HL-60 (cell line): ENCODE results near the gene PPP1R37.

ENCODE experiments used
- DNase-seq, 2 experiments: peaks; one replicate each; pipeline ENCODE4 v3.0.0-alpha.2; 2010 to 2020; ENCODE audit warnings: low read depth in 1 of 2, low spot score in 1 of 2
- H3K27ac ChIP-seq: fragments of 250-450 bp; sonication (Bioruptor Pico); replicated peaks from 2 replicates; pipeline ENCODE4 v1.5.1; 2020; ENCODE audit warnings: mild to moderate bottlenecking, moderate library complexity
- H3K27me3 ChIP-seq: fragments of 250-450 bp; sonication (Bioruptor Pico); 2 replicates; pipeline ENCODE4 v1.5.1; 2021; ENCODE audit warnings: mild to moderate bottlenecking, moderate library complexity; ENCODE audit not compliant: insufficient read depth, poor library complexity, severe bottlenecking
- H3K4me3 ChIP-seq: replicated peaks from 2 replicates; pipeline ENCODE4 v1.5.1; 2011; ENCODE audit warnings: mild to moderate bottlenecking, control low read depth, low read length; ENCODE audit not compliant: insufficient read depth
- GABPA ChIP-seq: IDR thresholded peaks from 2 replicates; pipeline ENCODE4 v1.6.1; 2012; ENCODE audit warnings: low read depth
- POLR2AphosphoS5 ChIP-seq: IDR thresholded peaks from 2 replicates; pipeline ENCODE4 v1.6.1; 2012; ENCODE audit warnings: low read depth
- REST ChIP-seq: IDR thresholded peaks from 2 replicates; pipeline ENCODE4 v1.6.1; 2012; ENCODE audit warnings: low read depth; ENCODE audit not compliant: insufficient replicate concordance
- SPI1 ChIP-seq: IDR thresholded peaks from 2 replicates; pipeline ENCODE4 v1.6.1; 2012; ENCODE audit warnings: low read depth, mild to moderate bottlenecking, borderline replicate concordance
- TF ChIP-seq, protein P1 (sequence below): IDR thresholded peaks from one replicate; pipeline ENCODE4 v1.5.1; 2011; ENCODE audit warnings: low read length, control low read depth, inconsistent platforms; ENCODE audit not compliant: insufficient read depth

PPP1R37 gene

DNA sequence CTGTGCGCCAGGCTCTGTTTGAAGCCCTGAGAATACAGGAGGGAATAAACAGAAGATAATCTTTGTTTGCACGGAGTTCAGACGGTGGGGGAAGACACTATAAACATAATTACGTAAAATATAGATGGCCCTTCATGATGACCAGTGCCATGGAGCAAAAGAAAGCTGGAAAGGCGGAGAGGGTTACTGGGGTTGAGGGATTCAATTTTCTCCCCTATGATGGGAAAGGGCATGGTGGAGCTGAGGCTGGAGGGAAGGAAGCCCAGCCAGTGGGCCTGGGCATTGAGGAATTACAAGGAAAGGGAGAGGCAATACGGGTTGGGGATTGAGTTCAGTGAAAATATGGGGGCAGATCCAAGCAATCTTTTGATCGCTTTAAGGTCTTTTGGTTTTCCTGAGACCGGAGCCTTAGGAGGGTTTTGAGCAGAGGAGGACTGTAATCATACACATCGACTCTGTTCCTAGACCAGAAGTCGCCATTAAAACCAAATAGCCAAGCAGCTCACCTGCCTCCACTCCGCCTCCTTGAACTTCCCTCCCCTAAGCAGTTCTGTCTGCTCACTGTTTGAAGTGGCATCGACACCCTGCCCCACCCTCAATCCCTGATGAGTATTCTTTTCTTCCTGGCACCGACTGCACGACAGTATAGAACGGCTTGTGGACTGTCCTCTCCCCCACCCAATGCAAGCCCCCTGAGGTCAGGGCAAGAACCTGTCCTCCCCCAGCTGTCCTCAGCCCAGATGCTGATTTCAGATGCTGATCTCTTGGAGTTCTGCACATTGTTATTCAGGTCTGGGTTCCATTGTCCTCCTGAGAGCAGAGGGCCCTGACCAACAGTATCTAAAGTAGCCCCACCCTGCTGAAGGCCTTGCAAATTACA lies 15.9 kb upstream of the PPP1R37 start:
- no peaks in the 10 kb centered on the region for H3K27me3 ChIP-seq
- peak overlapping the region; percentile 37 for H3K27ac ChIP-seq
- H3K4me3 ChIP-seq = peak overlapping the region; percentile 76
- TF ChIP-seq, protein P1, sequence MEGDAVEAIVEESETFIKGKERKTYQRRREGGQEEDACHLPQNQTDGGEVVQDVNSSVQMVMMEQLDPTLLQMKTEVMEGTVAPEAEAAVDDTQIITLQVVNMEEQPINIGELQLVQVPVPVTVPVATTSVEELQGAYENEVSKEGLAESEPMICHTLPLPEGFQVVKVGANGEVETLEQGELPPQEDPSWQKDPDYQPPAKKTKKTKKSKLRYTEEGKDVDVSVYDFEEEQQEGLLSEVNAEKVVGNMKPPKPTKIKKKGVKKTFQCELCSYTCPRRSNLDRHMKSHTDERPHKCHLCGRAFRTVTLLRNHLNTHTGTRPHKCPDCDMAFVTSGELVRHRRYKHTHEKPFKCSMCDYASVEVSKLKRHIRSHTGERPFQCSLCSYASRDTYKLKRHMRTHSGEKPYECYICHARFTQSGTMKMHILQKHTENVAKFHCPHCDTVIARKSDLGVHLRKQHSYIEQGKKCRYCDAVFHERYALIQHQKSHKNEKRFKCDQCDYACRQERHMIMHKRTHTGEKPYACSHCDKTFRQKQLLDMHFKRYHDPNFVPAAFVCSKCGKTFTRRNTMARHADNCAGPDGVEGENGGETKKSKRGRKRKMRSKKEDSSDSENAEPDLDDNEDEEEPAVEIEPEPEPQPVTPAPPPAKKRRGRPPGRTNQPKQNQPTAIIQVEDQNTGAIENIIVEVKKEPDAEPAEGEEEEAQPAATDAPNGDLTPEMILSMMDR = no peak
- TF ChIP-seq GABPA = no peak
- TF ChIP-seq POLR2AphosphoS5 = no peak
- TF ChIP-seq SPI1 = no peak
- no peak for TF ChIP-seq REST
- no peak for DNase-seq

DNA sequence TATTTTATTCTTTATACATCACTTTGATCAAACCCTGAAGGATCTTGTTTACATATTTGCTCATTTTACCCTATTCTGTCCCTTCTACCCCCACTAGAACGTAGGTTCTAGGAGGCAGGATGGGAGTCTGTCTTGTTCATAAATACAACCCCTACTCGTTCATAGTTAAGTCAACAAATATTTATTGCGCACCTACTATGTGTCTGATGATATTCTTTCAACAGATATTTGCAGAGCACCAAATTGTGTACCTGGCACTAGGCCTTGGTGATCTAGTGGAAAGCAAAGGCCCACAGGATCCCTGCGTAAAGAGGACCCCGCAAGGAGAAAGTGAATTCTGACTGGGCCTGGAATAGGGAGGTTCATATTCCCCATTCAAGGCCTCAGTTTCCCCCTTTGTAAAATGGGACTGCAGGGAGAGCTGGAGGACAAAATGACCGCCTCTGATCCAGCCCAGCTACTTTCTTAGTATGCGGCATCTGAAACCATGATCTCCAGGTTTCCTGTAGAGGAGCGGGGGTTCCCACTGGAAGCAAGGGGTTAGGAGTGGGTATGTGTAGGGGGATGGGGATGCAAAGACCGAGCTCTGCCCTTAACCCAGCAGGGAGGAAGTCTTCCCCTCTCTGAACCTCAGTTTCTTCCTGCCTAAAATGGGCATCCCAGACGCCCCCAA lies 14.5 kb upstream of the PPP1R37 start:
- no peaks in the 10 kb centered on the region for H3K27me3 ChIP-seq
- peak; percentile 44; the same call in 1 of the 2 replicates for TF ChIP-seq SPI1
- TF ChIP-seq GABPA = no peak
- peak overlapping the region; percentile 90 for H3K27ac ChIP-seq
- H3K4me3 ChIP-seq = peak overlapping the region; percentile 97
- no peak for DNase-seq

DNA sequence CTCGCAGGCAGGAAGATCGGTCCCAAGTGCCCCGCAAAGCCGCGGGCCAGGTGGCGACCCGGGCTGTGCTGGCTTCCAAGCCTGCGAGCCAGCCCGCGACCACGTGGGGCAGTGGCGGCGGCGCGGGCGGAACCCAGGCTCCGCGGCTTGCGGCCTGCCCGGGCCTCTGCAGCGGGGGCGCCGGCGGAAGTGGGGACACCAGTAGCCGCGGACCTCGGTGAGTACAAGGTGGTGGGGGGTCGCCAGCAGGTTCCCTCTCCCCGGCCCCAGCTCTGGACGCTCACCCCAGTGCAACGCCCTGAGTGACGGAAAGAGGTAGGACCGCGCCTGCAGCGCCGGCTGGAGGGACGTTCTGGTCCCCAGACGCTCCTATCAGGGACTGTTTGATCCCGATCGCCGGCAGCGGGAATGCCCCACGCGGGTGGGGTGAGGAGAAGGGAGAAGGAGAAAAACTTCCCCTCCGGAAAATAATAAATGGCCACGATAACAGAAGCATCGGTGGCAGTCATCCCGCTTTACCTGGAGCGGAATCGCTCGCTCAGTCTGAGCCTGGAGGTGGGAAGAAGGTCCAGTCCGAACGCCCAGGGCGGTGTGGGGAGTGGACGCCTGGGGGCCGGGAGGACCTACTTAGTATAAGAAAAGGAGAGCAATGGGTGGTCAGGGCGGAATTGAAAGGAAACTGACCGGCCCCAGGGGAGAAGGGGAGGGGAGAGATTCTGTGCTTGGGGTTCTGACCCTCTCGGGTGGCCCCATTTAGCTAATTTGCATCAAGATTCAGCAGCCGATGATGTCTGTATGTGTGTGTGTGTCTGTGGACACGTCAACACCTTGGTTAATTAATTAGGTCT lies 13.7 kb upstream of the PPP1R37 start, which contains the start of gene GEMIN7:
TSS of gene GEMIN7 (plus strand) at position 198 of the 848 bp plus-strand sequence. CDS start 10,855 bp downstream, outside the sequence.
- peak; percentile 98 for TF ChIP-seq GABPA
- TF ChIP-seq, protein P1 = no peak
- TF ChIP-seq POLR2AphosphoS5 = peak; percentile 87
- peak; percentile 75 for TF ChIP-seq REST
- TF ChIP-seq SPI1 = no peak
- Histone ChIP-seq H3K4me3 (peak within 1 kb of the TSS; percentile 97), H3K27ac (peak within 1 kb of the TSS; percentile 90), H3K27me3 (no peaks in the 10 kb centered on the region)
- DNase-seq = peak; percentile 76 to 83
